HEK293T (cell line): Measurements from ENCODE around the gene SOX2.
"Not testable (repeated sequence)": the region's sequence is repeated elsewhere in the genome, so short reads cannot be mapped to it uniquely, and the experiment has no call there.

Experiments
- SP1 ChIP-seq: fragments of 450-650 bp; IDR thresholded peaks from 2 replicates; pipeline ENCODE4 v1.6.1; 2017
- SUZ12 ChIP-seq: fragments of 450-650 bp; IDR thresholded peaks from 2 replicates; pipeline ENCODE4 v1.6.1; 2016; ENCODE audit warnings: mild to moderate bottlenecking

DNA sequence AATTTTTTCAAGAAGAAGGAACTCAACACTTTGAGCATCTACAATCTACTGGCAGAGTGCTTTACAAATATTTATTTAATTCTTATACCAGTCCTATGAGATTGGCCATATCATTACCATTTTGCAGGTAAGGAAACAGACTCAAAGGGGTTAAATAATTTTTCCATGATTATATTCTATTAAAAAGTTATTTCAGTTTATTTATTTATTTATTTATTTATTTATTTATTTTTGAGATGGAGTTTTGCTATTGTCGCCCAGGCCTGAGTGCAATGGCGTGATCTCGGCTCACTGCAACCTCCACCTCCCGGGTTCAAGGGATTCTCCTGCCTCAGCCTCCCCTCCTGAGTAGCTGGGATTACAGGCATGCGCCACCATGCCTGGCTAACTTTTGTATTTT, 52.3 kb downstream of the SOX2 start:
- TF ChIP-seq SP1, SUZ12: not testable (repeated sequence)
